Measurements from ENCODE around the gene ACIN1. TPM values are rescaled to one million over a fixed set of nuclear protein-coding genes. Genes with fewer than 3 reads are reported as not detected.

The ACIN1 gene
- total and polyA plus RNA-seq, 10 of the 15 experiments (the other 5 are each of a cell fraction or from before 2014, with no cell fraction given), result 4.3 to 148 (median 93.4) TPM

DNA sequence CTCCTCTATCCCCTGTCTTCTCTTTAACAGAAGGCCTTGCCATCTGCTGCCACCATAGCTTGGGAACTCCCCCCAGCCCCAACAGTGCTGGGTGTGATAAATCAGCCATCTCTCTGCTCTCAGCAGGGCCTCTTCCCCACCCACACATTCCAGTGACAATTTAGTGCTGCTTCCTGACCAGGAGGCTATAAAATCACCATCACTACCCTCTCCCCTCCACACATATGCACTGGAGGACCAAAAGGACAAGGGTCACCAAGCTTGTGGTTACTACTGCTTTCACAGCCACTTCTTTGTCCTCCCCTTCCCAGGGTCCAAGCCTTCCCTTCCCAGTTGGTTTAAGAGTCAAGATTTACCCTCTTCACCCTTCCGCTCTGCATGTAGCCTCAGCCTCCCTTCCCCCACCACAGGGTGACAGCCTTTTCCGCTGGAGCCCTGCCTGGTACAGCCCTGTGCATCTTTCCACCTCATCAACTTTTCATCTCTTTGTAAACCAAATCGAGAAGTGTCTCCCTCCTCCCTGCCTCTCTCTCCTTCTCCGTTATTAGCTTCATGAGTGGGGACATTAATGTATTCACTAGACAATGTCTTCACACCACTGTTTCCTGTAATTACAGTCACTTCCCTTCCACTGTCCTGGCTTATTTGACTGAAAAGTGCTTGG lies 69.7 kb downstream of the ACIN1 start (continued):
- TF ChIP-seq, protein P1, sequence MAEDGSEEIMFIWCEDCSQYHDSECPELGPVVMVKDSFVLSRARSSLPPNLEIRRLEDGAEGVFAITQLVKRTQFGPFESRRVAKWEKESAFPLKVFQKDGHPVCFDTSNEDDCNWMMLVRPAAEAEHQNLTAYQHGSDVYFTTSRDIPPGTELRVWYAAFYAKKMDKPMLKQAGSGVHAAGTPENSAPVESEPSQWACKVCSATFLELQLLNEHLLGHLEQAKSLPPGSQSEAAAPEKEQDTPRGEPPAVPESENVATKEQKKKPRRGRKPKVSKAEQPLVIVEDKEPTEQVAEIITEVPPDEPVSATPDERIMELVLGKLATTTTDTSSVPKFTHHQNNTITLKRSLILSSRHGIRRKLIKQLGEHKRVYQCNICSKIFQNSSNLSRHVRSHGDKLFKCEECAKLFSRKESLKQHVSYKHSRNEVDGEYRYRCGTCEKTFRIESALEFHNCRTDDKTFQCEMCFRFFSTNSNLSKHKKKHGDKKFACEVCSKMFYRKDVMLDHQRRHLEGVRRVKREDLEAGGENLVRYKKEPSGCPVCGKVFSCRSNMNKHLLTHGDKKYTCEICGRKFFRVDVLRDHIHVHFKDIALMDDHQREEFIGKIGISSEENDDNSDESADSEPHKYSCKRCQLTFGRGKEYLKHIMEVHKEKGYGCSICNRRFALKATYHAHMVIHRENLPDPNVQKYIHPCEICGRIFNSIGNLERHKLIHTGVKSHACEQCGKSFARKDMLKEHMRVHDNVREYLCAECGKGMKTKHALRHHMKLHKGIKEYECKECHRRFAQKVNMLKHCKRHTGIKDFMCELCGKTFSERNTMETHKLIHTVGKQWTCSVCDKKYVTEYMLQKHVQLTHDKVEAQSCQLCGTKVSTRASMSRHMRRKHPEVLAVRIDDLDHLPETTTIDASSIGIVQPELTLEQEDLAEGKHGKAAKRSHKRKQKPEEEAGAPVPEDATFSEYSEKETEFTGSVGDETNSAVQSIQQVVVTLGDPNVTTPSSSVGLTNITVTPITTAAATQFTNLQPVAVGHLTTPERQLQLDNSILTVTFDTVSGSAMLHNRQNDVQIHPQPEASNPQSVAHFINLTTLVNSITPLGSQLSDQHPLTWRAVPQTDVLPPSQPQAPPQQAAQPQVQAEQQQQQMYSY (CRISPR knock-in tag; IDR thresholded peaks at IDR 0.05), result no peak
- TF ChIP-seq ZZZ3 (IDR thresholded peaks at IDR 0.05; ENCODE audit: control insufficient read depth, insufficient read length, low read depth) (no peak), TARDBP (IDR thresholded peaks at IDR 0.05; ENCODE audit: borderline replicate concordance) (no peak), MTA2 (IDR thresholded peaks at IDR 0.05; ENCODE audit: low read depth) (no peak; the same call in 1 of the 2 replicates), YBX1 (IDR thresholded peaks at IDR 0.05) (no peak), POLR2AphosphoS2 (IDR thresholded peaks at IDR 0.05; ENCODE audit: low read depth, low read length) (no peak), ZNF207 (IDR thresholded peaks at IDR 0.05; ENCODE audit: borderline replicate concordance) (no peak), CBFB (IDR thresholded peaks at IDR 0.05; ENCODE audit: low read depth) (no peak), SMC3 (IDR thresholded peaks at IDR 0.05; ENCODE audit: borderline replicate concordance, low read length) (no peak), ETV6 (conservative IDR thresholded peaks at IDR 0.05 in 1 of 2, IDR thresholded peaks at IDR 0.05 in 1 of 2; ENCODE audit: borderline replicate concordance in 1 of 2, low read depth in 1 of 2) (no peak), KLF5 (IDR thresholded peaks at IDR 0.05; ENCODE audit: partially characterized antibody) (no peak)
- TF ChIP-seq, protein P2, sequence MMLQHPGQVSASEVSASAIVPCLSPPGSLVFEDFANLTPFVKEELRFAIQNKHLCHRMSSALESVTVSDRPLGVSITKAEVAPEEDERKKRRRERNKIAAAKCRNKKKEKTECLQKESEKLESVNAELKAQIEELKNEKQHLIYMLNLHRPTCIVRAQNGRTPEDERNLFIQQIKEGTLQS (IDR thresholded peaks at IDR 0.05; ENCODE audit: borderline replicate concordance, extremely low read depth, low read depth, low read length), result no peak
- TF ChIP-seq, protein P3, sequence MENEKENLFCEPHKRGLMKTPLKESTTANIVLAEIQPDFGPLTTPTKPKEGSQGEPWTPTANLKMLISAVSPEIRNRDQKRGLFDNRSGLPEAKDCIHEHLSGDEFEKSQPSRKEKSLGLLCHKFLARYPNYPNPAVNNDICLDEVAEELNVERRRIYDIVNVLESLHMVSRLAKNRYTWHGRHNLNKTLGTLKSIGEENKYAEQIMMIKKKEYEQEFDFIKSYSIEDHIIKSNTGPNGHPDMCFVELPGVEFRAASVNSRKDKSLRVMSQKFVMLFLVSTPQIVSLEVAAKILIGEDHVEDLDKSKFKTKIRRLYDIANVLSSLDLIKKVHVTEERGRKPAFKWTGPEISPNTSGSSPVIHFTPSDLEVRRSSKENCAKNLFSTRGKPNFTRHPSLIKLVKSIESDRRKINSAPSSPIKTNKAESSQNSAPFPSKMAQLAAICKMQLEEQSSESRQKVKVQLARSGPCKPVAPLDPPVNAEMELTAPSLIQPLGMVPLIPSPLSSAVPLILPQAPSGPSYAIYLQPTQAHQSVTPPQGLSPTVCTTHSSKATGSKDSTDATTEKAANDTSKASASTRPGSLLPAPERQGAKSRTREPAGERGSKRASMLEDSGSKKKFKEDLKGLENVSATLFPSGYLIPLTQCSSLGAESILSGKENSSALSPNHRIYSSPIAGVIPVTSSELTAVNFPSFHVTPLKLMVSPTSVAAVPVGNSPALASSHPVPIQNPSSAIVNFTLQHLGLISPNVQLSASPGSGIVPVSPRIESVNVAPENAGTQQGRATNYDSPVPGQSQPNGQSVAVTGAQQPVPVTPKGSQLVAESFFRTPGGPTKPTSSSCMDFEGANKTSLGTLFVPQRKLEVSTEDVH (IDR thresholded peaks at IDR 0.05; ENCODE audit: low read depth, partially characterized antibody), result no peak
- TF ChIP-seq, protein P4, sequence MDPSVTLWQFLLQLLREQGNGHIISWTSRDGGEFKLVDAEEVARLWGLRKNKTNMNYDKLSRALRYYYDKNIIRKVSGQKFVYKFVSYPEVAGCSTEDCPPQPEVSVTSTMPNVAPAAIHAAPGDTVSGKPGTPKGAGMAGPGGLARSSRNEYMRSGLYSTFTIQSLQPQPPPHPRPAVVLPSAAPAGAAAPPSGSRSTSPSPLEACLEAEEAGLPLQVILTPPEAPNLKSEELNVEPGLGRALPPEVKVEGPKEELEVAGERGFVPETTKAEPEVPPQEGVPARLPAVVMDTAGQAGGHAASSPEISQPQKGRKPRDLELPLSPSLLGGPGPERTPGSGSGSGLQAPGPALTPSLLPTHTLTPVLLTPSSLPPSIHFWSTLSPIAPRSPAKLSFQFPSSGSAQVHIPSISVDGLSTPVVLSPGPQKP (IDR thresholded peaks at IDR 0.05; ENCODE audit: low read depth, low read length), result no peak

All from GM12878 (cell line).